HFFc6 (cell line): ENCODE measurements around the gene KCNIP3. TPM values are rescaled to one million over a fixed set of nuclear protein-coding genes. Genes with fewer than 3 reads are reported as not detected.
"Not testable (repeated sequence)": the region's sequence is repeated elsewhere in the genome, so short reads cannot be mapped to it uniquely, and the experiment has no call there.

Experiments
- DNase-seq: peaks from one replicate; pipeline ENCODE4 v3.0.0-alpha.2; 2018
- H3K27ac Mint-ChIP-seq: 2 replicates; pipeline ENCODE4 v1.8.0; 2020; ENCODE audit warnings: mild to moderate bottlenecking, mixed read lengths
- H3K27me3 Mint-ChIP-seq: 2 replicates; pipeline ENCODE4 v1.8.0; 2021; ENCODE audit warnings: mild to moderate bottlenecking, moderate library complexity, mixed read lengths; ENCODE audit not compliant: insufficient read depth
- H3K36me3 Mint-ChIP-seq: 2 replicates; pipeline ENCODE4 v1.8.0; 2021; ENCODE audit warnings: low read depth, mixed read lengths
- H3K4me1 Mint-ChIP-seq: 2 replicates; pipeline ENCODE4 v1.8.0; 2020; ENCODE audit warnings: low read depth, mixed read lengths
- H3K4me3 Mint-ChIP-seq: 2 replicates; pipeline ENCODE4 v1.8.0; 2020; ENCODE audit warnings: mild to moderate bottlenecking, moderate library complexity, mixed read lengths
- H3K9me3 Mint-ChIP-seq: 2 replicates; pipeline ENCODE4 v1.8.0; 2020; ENCODE audit warnings: mild to moderate bottlenecking, mixed read lengths
- CTCF ChIP-seq: fragments of 200-600 bp; sonication (generic); IDR thresholded peaks from 2 replicates; pipeline ENCODE4 v1.5.0; 2021; ENCODE audit warnings: antibody characterized with exemption, mild to moderate bottlenecking
- total RNA-seq, 6 experiments: library from RNA; stranded (reverse); fragmentation: NEBNext Ultra II Directional; extraction: Animal tissue kit (Norgen Biotek cat#: 25700); gene quantifications; 2 replicates in 1 of 6; 3 replicates in 5 of 6; pipeline ENCODE4 v1.2.3, GENCODE V29; 2021

Gene KCNIP3
- total RNA-seq, 6 experiments from 2014 or later: 0.56 to 2.4 (median 0.67) TPM

DNA sequence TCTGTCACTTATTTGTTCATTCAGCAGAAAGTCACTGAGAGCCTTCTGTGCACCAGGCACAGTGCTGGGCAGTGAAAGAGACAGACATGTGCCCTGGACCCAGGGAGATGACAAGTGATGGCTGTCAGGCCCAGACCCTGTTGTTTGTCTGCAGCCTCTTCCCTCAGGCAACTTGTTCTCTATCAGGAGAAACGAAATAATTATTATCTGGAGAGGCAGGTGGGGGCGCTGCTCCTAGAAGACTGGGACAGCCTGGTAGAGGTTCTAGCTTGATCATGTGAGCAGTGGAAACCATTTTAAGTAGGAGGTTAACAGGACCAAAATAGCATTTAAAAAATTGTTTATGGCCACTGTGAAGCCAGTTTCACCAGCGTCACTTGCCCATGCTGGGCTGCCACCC is 107.5 kb downstream of the KCNIP3 start:
- peak; percentile 27; the same call in 1 of the 2 replicates for TF ChIP-seq CTCF
- H3K27ac Mint-ChIP-seq, H3K4me3 Mint-ChIP-seq, H3K9me3 Mint-ChIP-seq, DNase-seq, H3K27me3 Mint-ChIP-seq: not testable (repeated sequence)
- peaks cover 11% of the 10 kb centered on the region; the same call in 1 of the 2 replicates for H3K36me3 Mint-ChIP-seq
- H3K4me1 Mint-ChIP-seq: peaks cover 19% of the 10 kb centered on the region

DNA sequence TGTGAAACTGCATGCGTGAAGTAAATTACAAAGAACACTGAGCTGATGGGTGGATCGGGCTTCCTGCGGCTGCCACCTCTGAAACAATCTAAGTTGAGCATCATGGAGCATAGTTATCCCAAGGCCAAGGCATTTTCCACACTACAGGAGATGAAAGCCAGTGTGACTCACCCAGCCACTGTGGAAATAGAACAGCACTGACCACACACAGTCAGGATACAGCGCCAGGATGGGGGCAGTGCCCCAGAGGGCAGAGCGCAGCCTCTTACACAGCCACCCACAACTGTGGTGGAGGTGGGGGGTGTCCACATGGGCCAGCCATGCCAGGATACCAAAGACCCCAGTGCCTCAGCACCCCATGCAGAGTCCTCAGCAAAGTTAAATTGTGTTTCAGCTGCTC is 114.1 kb downstream of the KCNIP3 start:
- not testable (repeated sequence) for H3K27ac Mint-ChIP-seq, H3K9me3 Mint-ChIP-seq, H3K4me3 Mint-ChIP-seq, H3K27me3 Mint-ChIP-seq
- Mint-ChIP-seq H3K4me1 (peaks cover 19% of the 10 kb centered on the region), H3K36me3 (peaks cover 12% of the 10 kb centered on the region; the same call in 1 of the 2 replicates)
- DNase-seq: peak; percentile 54

GRCh38 chr2:95414015-95414594 is 117.0 kb downstream of the KCNIP3 start:
- peak; percentile 93 for TF ChIP-seq CTCF
- Mint-ChIP-seq H3K4me1 (peaks cover 22% of the 10 kb centered on the region), H3K27ac (0 out of 2 replicates have a peak overlapping the region, but pooled peaks have one; percentile 5)
- DNase-seq: peak; percentile 79
- not testable (repeated sequence) for H3K9me3 Mint-ChIP-seq, H3K27me3 Mint-ChIP-seq, H3K4me3 Mint-ChIP-seq, H3K36me3 Mint-ChIP-seq

- not testable (repeated sequence) for H3K27ac Mint-ChIP-seq, H3K36me3 Mint-ChIP-seq, H3K4me3 Mint-ChIP-seq, H3K9me3 Mint-ChIP-seq, DNase-seq, H3K27me3 Mint-ChIP-seq
- H3K4me1 Mint-ChIP-seq: peaks cover 25% of the 10 kb centered on the region
Observed at GRCh38 chr2:95415138-95415537, 118.0 kb downstream of the KCNIP3 start.

DNA sequence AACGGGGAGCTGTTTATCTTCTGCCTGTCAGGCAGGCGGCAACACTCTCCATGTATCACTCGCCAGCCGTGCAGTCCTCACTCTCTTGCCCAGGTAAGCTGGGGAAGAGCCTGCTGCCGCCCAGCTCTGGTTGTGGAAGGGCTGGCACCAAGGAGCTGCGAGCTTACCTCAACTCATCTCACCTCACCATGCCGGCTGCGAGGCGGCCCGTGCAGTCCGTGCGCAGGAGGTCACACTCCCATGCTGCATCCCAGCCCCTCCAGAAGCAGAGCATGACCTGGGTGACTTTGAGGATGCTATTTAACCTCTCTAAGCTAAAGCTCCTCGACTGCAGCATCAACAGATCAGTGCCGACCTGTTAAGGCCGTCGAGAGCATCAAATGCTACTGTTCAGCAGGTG is 118.4 kb downstream of the KCNIP3 start:
- H3K36me3 Mint-ChIP-seq, H3K27ac Mint-ChIP-seq, H3K4me3 Mint-ChIP-seq, DNase-seq, H3K27me3 Mint-ChIP-seq, H3K9me3 Mint-ChIP-seq: not testable (repeated sequence)
- peaks cover 25% of the 10 kb centered on the region for H3K4me1 Mint-ChIP-seq

- not testable (repeated sequence) for DNase-seq, H3K4me1 Mint-ChIP-seq, H3K27ac Mint-ChIP-seq, H3K9me3 Mint-ChIP-seq, H3K36me3 Mint-ChIP-seq, H3K4me3 Mint-ChIP-seq, H3K27me3 Mint-ChIP-seq
Observed at GRCh38 chr2:95427196-95427867, 130.2 kb downstream of the KCNIP3 start.

DNA sequence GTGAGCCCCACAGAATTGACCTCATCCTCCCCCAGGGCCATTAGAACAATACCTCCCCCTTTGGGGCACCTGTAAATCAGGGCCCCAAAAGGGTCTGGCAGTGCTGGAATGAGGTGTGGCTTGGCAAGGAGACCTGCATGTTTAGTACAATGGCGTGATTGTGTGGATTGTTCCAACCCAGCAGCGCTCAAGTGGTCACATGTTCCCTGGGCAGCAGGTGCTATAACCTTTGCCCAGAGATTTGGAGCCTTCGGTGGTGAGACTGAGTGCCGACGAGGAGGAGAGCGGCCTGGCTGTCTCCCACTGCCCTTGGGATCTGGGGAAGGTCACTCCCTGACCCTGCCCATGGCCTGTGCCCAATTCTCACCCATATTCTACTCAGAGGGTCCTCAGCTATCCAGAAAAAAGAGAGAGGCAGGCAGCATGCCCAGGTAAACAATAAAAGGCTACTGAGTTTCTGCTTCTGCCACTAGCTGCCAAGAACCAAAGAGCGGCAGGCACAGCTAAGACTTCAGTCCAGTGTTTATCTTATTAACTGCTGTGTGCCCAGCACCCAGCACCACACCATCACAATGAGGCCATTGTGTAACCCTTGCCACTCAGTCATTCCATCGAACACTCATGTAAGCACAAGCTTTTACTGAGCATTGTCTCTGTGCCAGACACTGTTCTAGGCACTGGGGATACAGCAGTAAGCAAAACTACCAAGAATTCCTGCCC is 132.8 kb downstream of the KCNIP3 start:
- not testable (repeated sequence) for H3K27ac Mint-ChIP-seq, H3K9me3 Mint-ChIP-seq, H3K4me3 Mint-ChIP-seq, H3K27me3 Mint-ChIP-seq, H3K4me1 Mint-ChIP-seq, DNase-seq, H3K36me3 Mint-ChIP-seq

DNA sequence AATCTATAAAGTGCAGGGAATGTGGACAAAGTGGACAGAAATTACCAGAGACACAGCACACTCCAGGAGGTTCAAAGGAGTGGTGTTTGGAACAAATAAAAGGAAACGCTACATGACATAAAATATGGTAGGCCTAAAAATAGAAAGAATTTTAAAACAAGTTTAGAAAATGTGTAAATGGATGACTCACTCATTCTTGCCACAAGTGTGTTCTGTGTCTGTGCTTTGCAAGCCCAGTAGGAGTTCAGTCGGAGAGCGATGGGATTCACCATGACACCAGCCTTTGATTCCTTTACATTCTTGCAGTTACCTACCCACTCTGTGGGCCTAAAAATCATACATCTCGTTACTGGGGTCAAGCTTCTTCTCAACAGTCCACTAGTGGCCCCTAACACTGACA is 136.2 kb downstream of the KCNIP3 start:
- H3K27me3 Mint-ChIP-seq, H3K4me3 Mint-ChIP-seq, H3K4me1 Mint-ChIP-seq, DNase-seq, H3K27ac Mint-ChIP-seq, H3K9me3 Mint-ChIP-seq, H3K36me3 Mint-ChIP-seq: not testable (repeated sequence)

DNA sequence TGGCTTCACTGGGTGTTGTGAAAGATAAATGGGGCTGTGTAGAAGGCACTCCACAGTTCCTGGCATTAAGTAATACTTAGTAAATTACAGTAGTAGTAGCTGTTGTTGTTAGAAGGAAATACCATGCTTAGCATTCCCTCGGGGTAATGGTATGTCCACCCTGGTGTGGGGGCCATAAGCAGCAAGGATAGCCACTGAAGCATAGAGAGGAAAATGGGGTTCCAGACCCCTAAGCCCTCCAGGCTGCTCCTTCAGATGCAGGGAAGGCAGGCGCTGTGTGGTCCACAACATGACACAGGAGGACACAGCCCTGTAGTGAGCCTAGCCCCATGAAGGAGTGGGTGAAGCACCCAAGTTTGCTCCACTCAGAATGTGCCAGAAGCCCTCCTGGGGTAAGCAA is 136.8 kb downstream of the KCNIP3 start:
- not testable (repeated sequence) for H3K27ac Mint-ChIP-seq, H3K9me3 Mint-ChIP-seq, H3K4me1 Mint-ChIP-seq, H3K4me3 Mint-ChIP-seq, H3K27me3 Mint-ChIP-seq, DNase-seq, H3K36me3 Mint-ChIP-seq

- H3K4me3 Mint-ChIP-seq, H3K9me3 Mint-ChIP-seq, H3K36me3 Mint-ChIP-seq, H3K4me1 Mint-ChIP-seq, H3K27me3 Mint-ChIP-seq: not testable (repeated sequence)
- peak; percentile 100 for DNase-seq
- peak overlapping the region; percentile 60; the same call in 1 of the 2 replicates for H3K27ac Mint-ChIP-seq
Observed at GRCh38 chr2:95434507-95435076, 137.4 kb downstream of the KCNIP3 start.

- H3K9me3 Mint-ChIP-seq, H3K4me1 Mint-ChIP-seq, DNase-seq, H3K36me3 Mint-ChIP-seq, H3K27me3 Mint-ChIP-seq: not testable (repeated sequence)
- peak overlapping the region; percentile 49; the same call in 1 of the 2 replicates for H3K4me3 Mint-ChIP-seq
- peak overlapping the region; percentile 68 for H3K27ac Mint-ChIP-seq
Observed at GRCh38 chr2:95435162-95435871, 138.2 kb downstream of the KCNIP3 start.
